Activated CD4-positive, alpha-beta T cell treated with anti-CD3 and anti-CD28 coated beads, Interleukin-2, amount 50 U/mL, for 24 hours (primary cell): ENCODE data around the gene PIAS3.
"Not testable (repeated sequence)": the region's sequence is repeated elsewhere in the genome, so short reads cannot be mapped to it uniquely, and the experiment has no call there.

Source experiments
- DNase-seq, 2 donors: peaks; one replicate each; pipeline ENCODE4 v3.0.0-alpha.2; 2020; ENCODE audit warnings: low read depth in 1 of 2, low spot score in 1 of 2

Gene PIAS3

DNA sequence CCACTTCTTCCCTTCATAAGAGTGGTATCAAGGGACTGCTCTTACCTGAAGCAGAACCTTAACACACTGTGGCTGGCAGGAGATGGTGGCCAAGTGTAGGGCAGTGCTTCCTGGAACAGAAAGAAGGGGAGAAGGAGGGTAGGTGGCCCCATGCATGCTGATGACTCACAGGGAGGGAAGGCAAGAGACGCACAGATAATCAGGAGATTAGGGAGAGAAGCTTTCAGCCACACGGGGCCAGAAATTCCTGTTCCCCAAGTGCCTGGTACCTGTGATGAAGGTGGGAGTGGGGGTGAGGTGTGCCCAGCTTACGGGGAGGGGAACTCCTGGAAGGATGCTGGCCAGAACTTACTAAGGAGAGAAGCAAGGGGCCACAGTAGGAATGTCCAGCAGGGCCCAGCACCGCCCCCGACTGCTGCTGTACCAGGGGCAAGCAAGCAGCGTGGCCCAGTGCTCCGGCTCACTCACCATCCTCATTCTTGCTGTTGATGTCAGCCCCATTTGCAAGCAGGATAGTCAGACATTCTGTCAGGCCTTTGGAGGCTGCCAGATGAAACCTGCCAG, 19.1 kb upstream of the PIAS3 start:
- DNase-seq: no peak

DNA sequence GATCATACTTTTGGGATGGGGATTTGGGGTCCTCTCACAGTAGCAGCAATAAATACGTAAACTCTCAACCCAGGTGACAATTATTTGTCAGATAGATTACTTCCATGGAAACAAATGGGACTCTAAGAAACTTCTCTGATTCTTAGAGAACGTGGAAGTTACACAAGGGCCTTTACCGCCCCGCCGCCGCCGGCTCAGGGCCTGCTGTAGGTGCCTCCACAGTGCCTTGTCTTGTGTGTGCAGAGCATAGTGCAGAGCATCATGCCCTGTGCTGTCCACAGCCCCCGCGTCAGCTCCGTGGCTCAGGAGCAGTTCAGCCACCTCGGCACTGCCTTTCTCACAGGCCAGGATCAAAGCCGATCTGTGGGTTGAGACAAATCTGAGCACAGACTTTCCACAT, 15.8 kb upstream of the PIAS3 start:
- no peak for DNase-seq

DNA sequence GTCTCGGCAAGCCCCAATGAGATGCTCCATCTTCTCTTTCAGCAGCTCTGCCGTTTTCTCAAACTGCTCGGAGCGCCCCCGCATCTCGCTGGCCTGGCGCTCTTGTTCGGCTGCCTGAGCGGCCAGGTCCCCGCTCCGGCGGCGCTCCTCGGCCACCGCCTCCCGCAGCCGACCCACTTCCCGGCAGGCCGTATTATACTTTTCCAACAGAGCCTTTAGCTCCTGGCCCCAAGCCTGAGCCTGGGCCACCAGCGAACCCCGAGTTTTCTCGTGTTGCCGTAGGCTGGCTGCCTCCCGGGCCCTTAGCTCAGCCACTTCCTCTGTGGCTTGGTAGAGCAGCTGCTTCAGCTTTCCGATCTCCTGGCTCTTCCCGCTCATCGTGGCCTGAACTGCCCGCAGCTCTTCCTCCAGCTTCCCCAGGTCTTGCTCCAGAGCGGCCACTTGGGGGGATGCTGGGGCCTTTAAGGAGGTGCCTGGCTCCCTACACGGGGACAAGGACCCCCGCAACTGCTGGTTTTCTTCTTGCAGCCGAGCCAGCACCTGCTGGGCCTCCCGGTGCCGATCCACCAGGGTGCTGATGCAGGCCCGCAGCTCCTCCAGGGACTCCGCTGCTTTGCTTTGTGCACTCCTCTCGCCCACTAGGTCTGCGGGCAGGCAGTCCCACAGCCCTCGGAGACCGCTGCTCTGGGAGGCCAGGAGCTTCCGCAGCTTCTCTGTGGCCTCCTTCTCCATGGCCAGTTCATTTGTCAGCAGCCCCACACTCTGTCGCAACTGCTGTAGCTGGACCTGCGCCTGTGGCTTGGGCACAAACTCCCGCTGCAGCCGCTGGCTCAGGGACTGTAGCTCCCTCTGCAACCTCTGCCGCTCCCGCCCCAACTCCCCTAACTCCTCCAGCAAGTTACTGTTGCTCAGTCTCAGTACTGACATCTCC, 13.4 kb upstream of the PIAS3 start:
- peak in 1 of 2 donors; percentile 9 for DNase-seq

DNA sequence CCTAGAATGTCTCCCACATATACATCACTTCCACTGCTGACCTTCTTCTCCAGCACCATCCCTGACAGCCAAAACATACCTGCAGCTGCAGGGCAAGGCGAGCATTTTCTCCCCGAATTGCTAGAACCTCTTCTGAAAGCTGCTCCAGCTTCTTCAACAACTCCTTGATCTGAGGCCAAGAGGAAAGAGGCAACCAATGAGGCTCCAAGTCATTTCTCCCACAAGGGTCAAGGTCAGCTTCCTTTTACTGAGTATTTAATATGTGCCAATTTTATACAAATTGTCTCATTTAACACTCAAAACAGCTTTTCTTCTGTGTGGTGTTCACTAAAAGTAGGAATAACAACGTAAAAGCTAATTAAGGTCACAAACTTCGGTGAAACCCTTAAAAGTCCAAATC, 9.4 kb upstream of the PIAS3 start:
- no peak for DNase-seq

DNA sequence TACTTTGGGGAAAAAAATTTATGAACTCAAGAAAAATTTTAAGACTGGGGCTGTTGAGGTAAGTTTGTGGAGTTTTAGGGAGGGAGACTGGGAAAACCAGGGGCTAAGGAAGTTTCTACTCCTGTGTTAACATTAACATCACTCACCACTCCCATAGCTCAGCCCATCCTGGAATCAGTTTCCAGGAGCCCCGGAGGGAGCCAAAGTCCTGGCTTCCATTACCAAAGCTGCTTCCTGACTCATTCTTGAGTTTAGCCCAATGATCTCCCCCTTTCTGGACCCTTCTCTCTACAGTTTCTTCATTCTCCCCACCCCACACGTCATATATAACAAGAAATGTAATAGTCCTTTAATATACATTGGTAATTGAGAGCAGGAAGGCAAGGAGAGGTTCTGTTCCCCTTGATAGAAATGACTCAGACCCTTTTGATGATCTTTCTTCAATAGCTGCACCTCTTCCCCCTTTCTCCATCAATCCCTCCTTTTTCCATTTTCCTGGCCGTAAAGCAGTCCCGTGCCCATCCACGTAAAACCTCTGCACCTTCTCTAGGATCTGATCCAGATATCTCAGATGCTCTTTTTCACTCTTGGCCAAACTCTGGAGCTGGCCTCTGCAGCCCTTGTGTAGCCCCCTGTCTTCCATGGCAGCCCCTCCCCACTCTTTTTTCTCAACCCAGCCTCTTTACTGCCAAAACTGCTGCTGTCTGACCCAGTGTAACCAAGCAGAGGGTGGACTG, 4.6 kb upstream of the PIAS3 start:
- no peak for DNase-seq

DNA sequence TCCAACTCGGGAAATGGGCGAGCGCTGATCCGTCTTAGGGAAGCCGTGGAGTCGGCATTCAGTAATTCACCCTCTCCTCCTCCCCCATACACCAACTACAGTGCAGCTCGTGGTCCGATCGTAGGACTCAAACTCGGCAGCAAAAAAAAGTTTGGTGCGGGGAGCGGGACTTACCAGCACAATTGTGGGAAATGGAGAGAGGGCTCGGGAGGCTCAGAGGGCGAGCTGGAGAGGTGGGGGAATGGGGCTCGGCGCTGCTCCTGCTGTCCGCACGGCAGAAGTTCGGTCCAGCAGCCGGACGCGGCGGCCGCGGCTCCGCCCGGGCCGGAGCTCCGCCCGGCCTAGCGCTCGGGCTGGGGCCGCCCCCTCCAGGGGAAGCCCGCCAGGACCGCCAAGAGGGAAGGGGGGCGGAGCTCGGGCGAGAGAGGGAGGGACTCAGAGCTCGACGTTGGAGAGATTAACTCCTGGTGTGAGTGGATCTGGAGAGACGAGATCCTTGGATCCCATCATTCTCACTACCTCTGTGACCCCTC, 676 bp upstream of the PIAS3 start:
- peak; percentile 47 to 56 for DNase-seq

DNA sequence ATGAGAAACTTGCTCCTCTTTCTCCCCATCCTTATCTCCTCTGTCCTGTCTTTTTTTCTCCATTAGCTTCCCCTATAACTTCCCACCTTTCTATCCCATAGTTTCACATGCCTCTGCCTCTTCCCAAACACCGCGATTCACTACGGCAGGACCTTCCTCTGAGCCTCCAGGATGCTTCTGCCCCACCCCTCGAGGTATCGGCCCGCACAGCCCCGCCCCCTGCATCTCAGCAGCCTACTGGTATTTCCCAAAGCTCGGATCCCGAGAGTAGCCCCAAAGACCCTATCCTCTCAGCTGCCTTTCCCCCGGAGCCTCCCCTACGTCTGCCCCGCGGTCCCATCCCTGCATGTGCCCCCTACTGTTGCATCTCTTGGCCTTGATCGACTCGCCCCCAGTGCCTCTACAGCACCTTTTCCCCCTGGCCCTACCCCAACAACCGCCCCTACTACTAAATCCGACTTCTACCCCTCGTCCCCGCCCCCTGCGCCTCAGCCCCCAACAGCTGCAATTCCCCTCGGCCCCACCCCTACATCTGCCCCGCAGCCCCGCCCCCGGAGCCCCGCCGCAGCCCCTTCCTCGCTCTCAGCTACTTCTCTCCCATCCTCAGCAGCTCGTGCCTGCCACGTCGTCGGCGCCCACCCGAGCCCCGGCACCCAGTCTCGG, 512 bp downstream of the PIAS3 start:
- DNase-seq: peak in 1 of 2 donors; percentile 40

DNA sequence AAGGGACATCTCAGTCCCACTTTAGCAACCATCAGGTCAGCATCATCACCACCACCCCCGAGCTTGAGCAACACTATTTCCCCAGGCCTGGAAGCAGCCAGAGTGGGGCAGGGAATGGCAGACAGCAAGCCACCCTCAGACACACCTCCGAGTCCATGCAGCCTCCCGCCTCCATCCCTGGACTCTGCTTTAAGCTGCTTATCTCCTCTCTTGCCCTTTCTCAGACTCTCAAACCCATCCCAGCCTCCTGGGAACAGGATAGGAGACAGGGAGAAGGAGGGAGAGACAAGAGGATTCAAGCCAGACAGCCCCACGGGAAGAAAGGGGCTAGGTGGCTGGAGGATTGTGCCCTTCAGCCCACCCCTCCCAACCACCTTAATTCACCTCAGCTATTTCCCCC, 1.7 kb downstream of the PIAS3 start:
- DNase-seq: no peak

DNA sequence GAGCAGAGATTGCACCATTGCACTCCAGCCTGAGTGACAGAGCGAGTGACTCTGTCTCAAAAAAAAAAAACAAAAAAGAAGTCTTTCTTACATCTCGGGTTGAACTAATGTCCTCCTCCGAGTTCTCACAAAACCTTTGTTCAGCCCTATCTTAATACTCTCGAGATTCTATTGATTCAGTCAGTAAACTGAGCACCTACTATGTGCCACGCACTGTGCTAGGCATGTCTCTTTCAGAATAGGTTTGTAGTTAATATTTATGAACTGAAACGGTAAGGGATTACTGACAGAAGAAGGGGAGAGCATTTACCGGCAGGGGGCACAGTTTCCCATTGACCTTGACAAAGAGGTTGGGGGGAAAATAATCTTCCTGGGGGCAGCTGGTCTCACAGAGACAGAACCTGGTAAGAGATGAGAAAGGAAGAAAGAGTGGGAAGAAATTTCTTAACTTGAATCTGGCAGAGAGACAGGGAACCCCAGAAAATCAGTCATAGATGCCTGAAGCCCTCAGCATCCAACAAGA, 3.4 kb downstream of the PIAS3 start:
- no peak for DNase-seq

DNA sequence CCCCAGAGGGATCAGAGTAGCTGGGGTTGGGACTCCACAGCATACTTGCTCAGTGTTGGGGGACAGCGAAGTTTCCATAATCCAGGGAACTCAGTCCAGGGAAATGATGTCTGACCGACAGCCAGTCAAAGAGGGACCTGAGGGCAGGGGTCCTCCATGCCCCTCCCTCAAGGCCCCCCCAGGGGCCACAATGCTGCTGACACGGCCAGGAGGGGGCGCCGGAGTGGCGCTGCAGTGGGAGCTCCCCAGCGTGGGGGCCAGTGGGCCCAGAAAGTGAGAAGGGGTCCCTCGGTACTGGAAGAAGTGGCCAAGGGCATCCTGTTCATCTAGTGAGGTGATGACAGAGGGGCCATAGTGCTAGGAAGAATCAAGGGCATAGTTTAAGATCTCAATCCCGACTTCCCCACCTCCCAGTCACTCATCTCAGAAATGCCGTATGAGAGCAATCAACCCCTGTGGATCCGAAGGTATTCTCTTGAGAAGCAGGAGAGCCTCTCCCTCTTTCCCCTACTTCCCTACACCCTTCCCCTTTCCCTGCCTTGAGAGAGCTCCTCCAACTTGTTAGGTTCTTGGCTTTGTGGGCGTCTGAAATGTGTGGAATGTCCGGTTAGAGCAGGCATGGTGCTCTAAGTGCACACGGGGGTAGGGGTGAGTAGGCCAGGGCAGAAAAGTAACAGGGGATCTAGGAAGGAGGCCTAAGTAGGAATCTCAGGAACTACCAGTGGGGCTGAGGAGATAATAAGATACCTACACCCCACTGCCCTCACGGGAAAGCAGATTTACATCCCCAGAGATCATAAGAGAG, 9.3 kb downstream of the PIAS3 start:
- no peak for DNase-seq

DNA sequence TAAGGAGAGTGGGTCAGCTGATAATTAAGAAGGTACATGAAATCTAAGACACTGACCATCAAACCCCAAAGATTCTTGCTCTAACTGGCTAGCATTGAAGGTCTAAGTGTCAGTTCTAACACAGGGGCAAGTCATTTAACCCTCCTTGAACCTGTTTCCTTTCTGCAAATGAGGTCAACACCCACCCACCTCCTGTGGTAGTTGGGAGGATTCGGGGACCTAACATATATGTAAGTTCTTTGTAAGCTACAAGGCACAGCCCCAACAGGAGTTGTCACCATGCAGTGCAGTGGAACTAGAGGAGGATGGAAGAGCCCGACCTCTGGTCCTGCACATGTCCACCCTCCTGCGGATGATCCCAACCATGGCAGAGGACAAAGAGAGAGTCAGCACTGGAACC, 11.1 kb downstream of the PIAS3 start:
- DNase-seq: no peak

DNA sequence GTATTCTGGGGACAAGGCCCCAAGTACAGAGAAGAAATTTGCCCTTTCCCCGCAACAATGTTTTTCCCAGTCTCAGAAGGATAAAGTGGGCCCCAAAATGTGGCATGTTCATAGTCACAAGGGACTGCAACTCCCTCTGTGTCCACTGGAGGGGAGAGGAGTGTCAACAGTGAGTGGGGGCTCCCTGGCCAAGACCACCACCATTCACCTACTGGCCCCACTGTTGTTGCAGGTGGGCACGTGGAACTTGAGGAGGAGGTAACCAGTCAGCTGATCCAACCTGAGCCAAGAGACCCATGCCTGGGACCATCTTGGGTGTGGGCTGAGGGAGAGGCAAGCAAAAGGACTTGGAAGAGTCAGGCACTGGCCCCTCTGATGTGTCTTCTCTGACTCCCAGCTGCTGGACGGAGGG, 12.7 kb downstream of the PIAS3 start:
- no peak for DNase-seq

DNA sequence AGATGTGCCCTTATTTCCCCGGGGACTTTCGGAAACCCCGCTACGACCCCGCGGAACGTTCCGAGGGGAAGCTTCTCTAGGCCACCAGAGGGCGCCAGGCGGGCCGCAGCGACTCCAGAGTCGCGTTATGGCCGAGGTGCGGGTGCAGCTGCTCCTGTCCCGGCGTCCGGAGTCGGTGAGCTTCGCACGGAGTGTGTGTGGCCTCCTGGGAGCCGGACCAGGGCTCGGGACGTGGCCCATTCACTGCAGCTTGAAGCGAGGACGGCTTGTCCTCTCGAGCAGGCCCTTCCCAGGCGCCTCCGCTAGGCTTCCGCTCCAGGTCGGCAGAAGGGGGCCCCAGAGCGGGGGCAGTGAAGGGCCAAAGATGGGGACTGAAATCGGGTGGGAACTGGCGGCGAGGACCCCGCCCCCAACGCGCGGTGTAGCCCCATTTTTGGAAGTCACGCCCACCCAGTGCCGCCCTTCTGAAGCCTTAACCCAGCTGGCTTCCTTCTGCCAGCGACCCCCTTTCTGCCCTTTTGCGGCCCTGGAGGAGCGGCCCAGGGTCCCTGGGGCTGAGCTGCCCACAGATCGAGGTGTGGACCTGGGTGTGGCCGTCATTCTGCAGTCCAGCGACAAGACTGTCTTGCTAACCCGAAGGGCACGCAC, 13.2 kb downstream of the PIAS3 start, which contains the start of gene NUDT17:
Gene NUDT17 (plus strand): TSS at position 117 of the 648 bp plus-strand sequence. CDS start 11 bp downstream, at position 128.
- peak; percentile 62 to 63 for DNase-seq

DNA sequence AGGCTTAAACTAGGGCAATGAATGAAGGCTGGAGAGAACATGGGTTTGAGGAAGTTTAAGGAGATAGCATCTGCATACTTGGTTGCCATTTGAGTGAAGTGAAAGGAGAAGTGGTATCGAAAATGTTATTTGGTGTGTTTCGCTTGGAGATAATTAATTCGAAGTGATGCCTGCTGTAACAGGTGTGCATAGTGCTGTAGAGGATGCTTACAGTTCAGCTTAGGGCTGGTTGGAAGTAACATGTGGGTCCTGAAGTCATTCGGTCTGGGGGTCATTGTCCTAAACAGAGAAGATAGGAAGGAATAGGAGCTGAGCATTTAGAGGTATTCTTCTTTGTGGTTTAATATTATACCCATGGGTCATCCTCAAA, 13.8 kb downstream of the PIAS3 start:
- DNase-seq: no peak

DNA sequence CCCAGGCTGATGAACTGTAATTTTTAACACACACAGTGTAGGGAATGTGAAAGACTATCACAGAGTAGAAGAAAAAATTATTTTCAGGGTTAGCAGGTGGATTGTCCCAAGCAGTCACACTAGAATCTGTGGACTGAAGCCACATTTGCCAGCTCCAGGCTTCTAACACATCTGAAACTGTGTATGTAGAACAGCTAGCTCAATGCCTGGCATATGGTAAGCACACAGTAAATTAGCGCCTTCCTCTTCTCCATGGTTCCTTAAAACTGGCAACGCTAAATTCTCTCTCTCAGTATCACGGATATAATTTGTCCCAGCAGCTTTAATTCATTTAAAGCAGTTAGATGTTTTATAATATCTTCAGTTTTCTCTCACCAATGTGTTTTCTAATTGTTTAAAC, 15.8 kb downstream of the PIAS3 start:
- DNase-seq: no peak

DNA sequence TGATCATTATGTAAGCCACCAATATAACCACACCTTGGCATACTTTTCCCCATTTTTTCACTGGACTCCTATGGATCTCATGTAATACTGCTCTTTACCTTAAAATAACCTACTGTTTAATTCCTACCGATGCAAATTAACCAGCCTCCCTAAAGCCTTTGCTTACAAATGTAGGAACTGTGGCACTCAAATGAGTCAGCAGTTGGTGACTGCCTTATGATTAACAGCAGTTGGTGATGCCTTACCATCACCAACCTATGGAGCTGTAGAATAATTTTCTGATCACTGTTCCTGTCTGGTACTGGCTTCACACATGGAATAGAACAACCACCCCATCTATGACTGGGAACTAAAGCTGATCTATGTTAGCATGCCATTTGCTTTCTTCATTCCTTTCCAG, 21.2 kb downstream of the PIAS3 start:
- no peak for DNase-seq

DNA sequence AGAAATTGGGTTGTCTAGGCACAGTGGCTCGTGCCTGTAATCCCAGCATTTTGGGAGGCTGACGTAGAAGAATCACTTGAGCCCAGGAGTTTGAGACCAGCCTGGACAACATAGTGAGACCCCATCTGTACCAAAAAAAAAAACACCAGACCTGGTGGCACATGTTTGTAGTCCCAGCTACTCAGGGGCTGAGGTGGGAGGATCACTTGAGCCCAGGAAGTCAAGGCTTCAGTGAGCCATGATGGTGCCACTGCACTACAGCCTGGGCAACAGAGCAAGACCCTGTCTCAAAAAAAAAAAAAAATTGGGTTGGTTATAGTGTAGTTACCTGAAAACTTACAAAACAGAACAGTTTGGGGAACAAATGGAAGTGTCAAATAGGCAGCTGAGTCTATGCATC, 28.1 kb downstream of the PIAS3 start:
- not testable (repeated sequence) for DNase-seq

DNA sequence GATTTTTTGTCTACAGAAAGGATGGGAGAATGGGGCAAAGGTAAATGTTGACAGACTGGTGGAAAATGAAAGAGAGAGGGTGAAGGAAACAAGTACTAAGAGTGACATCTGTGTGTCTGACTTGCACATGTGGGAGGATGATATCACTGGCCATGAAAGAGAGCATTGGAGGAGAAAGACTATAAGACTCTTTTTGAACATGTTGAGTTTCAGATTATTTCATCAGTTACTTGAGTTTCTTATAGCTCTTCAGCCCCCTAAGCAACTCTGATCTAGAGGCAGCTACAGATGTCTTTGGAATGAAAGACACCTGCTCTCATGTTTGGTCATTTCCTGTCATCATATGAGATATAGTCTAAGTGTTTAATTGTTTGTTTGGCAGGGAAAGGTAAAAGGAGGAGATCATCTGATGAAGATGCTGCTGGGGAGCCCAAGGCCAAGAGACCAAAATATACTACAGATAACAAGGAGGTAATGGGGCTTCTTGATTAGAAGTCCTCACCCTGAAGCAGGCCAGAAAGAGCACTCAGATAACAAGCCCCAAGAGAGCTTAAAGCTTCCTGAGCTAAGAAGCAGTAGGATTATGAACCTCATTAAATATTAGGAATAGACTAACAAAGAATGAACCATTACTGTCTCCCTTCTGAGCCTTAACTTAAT, 30.4 kb downstream of the PIAS3 start:
- peak in 1 of 2 donors; percentile 41 for DNase-seq

DNA sequence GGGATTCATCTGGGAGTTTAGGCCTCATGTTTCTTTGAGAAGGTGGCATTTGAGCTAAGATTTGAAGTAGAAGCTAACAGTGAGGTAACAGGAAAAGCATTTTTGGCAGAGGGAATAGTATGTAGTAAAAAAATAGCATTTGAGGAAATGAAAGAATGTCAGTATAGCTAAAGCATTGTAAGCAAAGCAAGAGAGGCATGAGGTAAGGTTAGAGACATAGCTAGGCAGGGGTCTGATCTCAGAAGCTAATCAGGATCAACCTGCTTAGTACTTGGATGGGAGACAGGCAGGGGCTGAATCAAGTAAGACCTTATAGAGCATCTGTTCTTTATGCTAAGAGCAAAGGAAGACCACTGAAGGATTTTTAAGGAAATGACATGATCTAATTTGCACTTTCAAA, 30.9 kb downstream of the PIAS3 start:
- DNase-seq: no peak
